Astrocyte (in vitro differentiated cells and primary cell): Measurements from ENCODE around the gene CD19.

Experiments
- CTCF ChIP-seq: IDR thresholded peaks from 2 replicates; pipeline ENCODE4 v1.5.1; 2011; ENCODE audit warnings: low read depth, mild to moderate bottlenecking, inconsistent platforms, low read length, moderate library complexity; ENCODE audit not compliant: insufficient read depth
- EZH2 ChIP-seq: IDR thresholded peaks from 2 replicates; pipeline ENCODE4 v1.6.1; 2012; ENCODE audit warnings: mild to moderate bottlenecking, low read length, inconsistent platforms; ENCODE audit not compliant: insufficient read depth

- TF ChIP-seq CTCF (no peak), EZH2 (no peak)
Measured at GRCh38 chr16:28897826-28898225, 33.9 kb upstream of the CD19 start.
